DMS153 (cell line): ENCODE data around the gene ADAMTS14.
"Not testable (repeated sequence)": the region's sequence is repeated elsewhere in the genome, so short reads cannot be mapped to it uniquely, and the experiment has no call there.

Source experiments
- DNase-seq: peaks from one replicate; lab custom pipeline; 2025; lab: John Stamatoyannopoulos, UW

ADAMTS14 gene

DNA sequence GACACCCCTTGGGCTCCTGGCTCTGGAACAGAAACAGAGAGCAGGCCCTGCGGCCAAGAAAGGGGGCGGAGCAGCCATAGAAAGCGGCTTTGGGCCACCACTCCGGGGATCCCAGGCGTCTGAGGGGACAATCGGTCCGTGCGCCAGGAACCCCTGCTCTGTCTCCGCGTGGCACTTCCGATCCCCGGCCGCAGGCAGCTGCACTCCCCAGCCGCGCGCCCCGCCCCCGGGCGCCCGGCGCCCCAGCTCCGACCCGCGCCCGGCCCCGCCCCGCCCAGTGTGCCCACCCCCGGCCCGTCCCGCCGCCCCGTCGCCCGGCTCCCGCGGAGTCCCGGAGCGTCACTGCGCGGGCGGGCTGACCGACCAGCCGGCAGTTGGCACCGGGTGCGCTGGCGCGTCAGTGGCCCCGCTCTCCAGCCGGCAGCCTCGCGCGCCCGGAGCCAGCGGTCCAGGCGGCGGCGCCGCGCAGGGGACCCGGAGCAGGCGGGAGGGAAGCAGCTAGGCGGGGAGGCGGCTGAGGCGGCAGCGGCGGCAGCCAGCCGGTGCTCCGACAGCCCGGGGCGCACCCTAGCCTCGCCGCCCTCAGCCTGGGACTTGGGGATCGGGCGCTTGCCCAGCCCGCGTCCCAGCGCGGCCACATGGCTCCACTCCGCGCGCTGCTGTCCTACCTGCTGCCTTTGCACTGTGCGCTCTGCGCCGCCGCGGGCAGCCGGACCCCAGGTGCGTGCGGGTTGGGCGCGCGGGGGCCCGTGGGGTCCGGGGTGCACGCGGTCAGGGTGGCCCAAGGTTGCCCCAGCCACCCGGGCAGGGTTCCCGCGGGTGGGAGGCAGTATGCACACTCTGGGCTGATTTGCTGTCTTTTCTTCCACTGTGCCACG, at the start of gene ADAMTS14:
Gene ADAMTS14, plus strand, starts transcription at position 342 of the 878 bp plus-strand sequence. Its CDS starts 297 bp downstream, at position 639.
- no peak for DNase-seq

- DNase-seq, result no peak
Measured at GRCh38 chr10:70622541-70622940, 49.8 kb upstream of the ADAMTS14 start.

DNA sequence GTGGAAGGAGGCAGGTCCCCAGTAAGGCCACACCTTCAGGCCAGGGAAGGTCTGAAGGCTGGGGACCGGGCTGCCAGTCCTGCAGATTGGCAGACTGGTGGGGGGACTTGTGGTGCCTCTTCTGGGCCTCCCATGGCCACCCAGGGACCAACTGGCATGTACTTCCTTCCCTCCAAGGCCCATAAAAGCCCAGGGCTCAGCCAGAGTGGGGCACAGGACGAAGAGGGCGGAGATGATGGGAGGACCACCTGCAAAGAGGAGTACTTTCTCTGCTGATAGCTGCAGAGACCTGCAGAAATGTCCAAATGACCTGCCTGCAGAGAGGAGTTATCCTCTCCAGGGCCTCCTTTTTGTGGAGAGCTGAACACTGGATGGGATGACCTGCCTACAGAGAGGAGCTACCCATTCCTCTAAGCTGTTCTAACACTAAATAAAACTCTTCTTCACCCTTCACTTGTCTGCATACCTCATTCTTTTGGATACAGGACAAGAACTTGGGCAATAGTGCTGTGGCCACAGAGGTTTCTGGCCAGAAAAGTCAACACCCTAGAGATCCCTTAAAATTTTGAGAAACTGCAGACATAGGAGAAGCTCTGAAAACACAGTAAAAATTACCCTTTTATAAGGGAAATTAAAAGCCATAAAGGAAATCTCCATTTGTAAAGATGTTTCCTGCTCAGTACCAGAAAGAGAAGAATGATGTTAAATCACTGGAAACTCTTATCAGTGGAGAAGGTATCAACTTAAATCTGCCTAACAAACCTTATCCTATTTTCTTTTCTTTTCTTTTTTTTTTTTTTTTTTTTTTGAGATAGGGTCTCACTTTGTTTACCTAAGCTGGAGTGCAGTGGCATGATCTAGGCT, 49.1 kb upstream of the ADAMTS14 start:
- DNase-seq, result no peak

- no peak for DNase-seq
Measured at GRCh38 chr10:70626056-70626455, 46.2 kb upstream of the ADAMTS14 start.

DNA sequence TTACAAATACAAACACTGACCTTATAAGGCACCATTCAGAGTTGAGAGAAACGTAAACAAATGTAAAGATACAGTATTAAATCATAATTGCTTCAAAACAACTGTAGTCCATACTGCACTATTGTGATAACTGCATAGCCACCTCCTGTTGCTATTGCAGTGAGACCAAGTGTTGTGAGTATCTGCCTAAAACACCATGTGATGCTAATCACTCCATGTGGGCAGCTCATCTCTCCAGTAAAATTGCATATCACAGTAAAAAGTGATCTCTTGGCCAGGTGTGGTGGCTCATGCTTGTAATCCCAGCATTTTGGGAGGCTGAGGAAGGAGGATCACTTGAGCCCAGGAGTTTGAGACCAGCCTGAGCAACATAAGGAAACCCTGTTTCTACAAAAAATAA, 43.0 kb upstream of the ADAMTS14 start:
- no peak for DNase-seq

DNA sequence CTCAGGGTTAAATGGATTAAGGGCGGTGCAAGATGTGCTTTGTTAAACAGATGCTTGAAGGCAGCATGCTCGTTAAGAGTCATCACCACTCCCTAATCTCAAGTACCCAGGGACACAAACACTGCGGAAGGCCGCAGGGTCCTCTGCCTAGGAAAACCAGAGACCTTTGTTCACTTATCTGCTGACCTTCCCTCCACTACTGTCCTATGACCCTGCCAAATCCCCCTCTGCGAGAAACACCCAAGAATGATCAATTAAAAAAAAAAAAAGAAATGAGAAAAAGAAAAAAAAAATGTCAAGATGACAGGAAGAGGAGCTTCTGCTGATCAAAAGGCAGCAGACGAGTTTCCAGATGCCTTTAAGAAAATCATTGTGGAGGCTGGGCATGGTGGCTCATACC, 40.6 kb upstream of the ADAMTS14 start:
- not testable (repeated sequence) for DNase-seq

- DNase-seq, result no peak
Measured at GRCh38 chr10:70634011-70634410, 38.3 kb upstream of the ADAMTS14 start.

- DNase-seq, result not testable (repeated sequence)
Measured at GRCh38 chr10:70634515-70634914, 37.8 kb upstream of the ADAMTS14 start.

- not testable (repeated sequence) for DNase-seq
Measured at GRCh38 chr10:70639640-70640383, 32.5 kb upstream of the ADAMTS14 start.

- not testable (repeated sequence) for DNase-seq
Measured at GRCh38 chr10:70643272-70643671, 29.0 kb upstream of the ADAMTS14 start.

DNA sequence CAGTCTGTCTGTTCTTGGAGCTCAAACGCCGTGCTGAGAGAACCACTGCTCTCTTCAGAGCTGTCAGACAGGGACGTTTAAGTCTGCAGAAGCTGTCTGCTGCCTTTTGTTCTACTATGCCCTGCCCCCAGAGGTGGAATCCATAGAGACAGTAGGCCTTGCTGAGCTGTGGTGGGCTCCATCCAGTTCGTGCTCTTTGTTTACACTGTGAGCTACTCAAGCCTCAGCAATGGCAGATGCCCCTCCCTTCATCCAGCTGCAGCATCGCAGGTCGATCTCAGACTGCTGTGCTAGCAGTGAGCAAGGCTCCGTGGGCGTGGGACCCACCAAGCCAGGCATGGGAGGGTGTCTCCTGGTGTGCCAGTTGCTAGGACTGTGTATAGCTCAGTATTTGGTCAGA, 27.3 kb upstream of the ADAMTS14 start:
- DNase-seq, result not testable (repeated sequence)

GRCh38 chr10:70647086-70647485, 25.2 kb upstream of the ADAMTS14 start:
- no peak for DNase-seq

GRCh38 chr10:70648427-70648826, 23.9 kb upstream of the ADAMTS14 start:
- DNase-seq, result no peak

DNA sequence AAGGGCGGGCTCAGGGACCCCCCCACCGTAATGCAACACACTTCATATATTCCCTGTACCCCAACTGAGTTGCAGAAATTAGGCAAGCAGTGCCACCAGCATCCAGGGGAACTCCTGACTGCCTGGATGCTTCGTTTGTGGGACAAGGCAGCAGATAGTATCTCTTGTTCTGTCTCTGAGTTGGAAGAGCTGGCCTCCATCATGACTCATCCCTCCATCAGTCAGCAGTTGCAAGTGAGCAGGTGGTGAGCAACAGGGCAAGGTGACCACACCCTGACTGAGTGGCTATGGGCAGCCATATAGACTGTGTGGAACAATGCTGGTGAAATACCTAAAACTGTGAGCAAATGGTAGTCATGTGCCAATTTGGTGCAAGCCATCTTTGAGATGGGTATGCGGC, 22.8 kb upstream of the ADAMTS14 start:
- DNase-seq, result no peak

DNA sequence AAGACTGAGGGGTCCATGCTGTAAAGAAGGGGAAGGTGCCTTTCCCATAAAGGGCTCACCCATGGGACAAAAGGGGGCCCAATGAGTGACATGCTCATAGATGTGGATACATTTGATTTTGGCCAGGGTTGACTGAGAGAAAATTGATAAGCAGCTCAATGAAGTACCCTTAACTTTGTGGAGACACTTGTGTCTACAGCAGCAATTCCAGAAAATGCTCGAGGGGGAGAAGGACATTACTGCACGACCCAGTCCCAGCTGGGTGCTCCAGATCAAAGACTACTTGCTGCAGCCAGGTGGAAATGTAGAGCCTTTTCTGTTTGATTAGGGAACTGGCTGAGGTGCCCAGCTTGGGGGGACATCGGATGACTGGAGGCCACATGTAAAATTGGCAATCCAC, 22.2 kb upstream of the ADAMTS14 start:
- DNase-seq, result no peak

DNA sequence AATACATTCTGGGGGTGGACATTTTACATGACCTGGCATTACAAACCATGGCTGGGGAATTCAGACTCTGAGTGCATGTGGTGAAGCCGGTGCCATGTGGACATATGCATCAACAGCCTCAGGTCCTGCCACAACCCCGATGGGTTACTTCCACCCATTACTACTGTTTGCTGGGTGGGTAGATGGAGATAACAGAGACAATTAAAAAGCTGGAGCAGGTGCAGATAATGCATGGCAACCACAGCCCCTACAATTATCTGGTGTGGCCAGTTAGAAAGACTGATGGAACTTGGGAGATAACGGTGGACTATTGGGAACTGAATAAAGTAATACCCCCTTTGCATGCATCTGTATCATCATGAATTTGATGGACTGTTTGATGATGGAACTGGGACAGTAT, 21.6 kb upstream of the ADAMTS14 start:
- DNase-seq, result no peak

DNA sequence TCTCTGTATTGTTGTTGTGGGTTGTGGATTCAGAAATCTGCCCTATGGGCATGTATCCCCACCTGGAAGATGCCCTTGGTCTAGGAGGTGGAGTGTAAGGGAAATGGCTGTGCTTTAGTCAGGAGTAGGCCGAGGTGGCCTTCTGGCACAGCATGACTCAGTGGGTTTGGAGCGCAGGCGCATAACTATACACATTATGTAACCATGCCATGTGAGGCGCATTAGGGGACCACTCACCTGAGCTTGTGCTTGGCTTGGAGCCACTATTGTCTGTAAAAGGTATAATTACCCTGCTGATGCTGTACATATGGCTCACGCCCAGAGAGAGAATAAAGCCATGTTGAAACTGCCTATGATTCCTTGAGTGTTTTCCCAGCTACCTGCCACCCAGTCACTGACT, 20.6 kb upstream of the ADAMTS14 start:
- no peak for DNase-seq

- DNase-seq, result no peak
Measured at GRCh38 chr10:70652761-70653657, 19.3 kb upstream of the ADAMTS14 start.

- no peak for DNase-seq
Measured at GRCh38 chr10:70655316-70655715, 17.0 kb upstream of the ADAMTS14 start.

DNA sequence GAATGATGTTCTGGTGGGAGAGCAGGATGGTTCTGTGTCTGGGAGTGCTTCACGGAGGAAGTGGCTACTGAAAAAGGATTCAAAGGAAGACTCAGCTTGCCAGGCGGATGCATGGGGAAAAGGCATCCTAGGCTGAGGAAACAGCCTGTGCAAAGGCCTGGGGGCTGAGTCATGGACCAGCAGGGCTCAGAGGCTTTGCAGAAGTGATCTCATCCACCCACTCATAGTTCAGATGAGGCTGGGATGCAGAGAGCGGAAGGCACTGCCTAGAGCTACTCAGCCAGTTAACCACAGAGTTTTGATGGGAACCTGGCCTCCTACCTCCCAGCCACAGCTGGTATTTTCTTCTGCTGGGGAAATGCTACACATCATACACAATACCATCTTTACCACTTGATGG, 15.8 kb upstream of the ADAMTS14 start:
- DNase-seq, result no peak

GRCh38 chr10:70657041-70657440, 15.3 kb upstream of the ADAMTS14 start:
- no peak for DNase-seq
